HCT116 (cell line): Measurements from ENCODE around the gene PTDSS2. TPM values are rescaled to one million over a fixed set of nuclear protein-coding genes. Genes with fewer than 3 reads are reported as not detected.

Experiments
- ATAC-seq: fragments of 200-7000 bp; cut with Tn5 transposase; 2 replicates; pipeline ENCODE4 v1.9.1; 2020; ENCODE audit warnings: mild to moderate bottlenecking, moderate library complexity
- BruUV-seq: library from RNA; stranded (reverse); fragments of 400-500 nt; replicated peaks from 2 replicates; lab custom pipeline; 2021; lab: Mats Ljungman, UMichigan
- CTCF ChIA-PET: fragments of 300-600 bp; sonication (Branson Sonifier 250); formaldehyde crosslinking; loops from one replicate; lab custom pipeline; 2021; ENCODE audit warnings: antibody characterized with exemption; lab: Charles Lee
- POLR2A ChIA-PET: fragments of 300-600, 350-600 bp; sonication (Branson Sonifier 250); formaldehyde crosslinking; loops from one replicate; lab custom pipeline; 2021; ENCODE audit warnings: antibody characterized with exemption; lab: Charles Lee
- RAD21 ChIA-PET, 2 experiments: fragments of 300-600 bp; sonication (Branson Sonifier 250); formaldehyde crosslinking; loops; one replicate each; lab custom pipeline; 2023; ENCODE audit warnings: low total read pairs in 2 of 2; ENCODE audit not compliant: uncharacterized antibody in 2 of 2, unreplicated experiment in 2 of 2, low non-redundant PET in 1 of 2; lab: Charles Lee
- DNase-seq: peaks from one replicate; pipeline ENCODE4 v3.0.0-alpha.2; 2010; ENCODE audit warnings: low read depth, low spot score
- H2AFZ ChIP-seq: fragments of 200-600 bp; shearing (Covaris generic), sonication (generic); 2 replicates; pipeline ENCODE4 v1.6.1; 2017; ENCODE audit warnings: low read depth, mixed run types, mixed read lengths, antibody characterized with exemption, low read length; ENCODE audit not compliant: poor library complexity, severe bottlenecking
- H3K27ac ChIP-seq: 2 replicates; pipeline ENCODE4 v1.5.1; 2012; ENCODE audit warnings: low read depth, low read length
- H3K27me3 ChIP-seq: fragments of 200-600 bp; sonication (generic); 2 replicates; pipeline ENCODE4 v1.6.1; 2016; ENCODE audit warnings: mixed run types, low read length, mixed read lengths; ENCODE audit not compliant: insufficient read depth
- H3K36me3 ChIP-seq, 2 experiments: fragments of 200-500 bp in 1 of 2; fragments of 200-600 bp in 1 of 2; sonication (Bioruptor generic) in 1 of 2; sonication (generic) in 1 of 2; 2 replicates each; pipeline versions ENCODE4 v1.5.1 to v1.6.1; 2014 to 2016; ENCODE audit warnings: low read length in 2 of 2, inconsistent platforms in 1 of 2, mixed read lengths in 1 of 2, mixed run types in 1 of 2; ENCODE audit not compliant: insufficient read depth in 2 of 2, control insufficient read depth in 1 of 2
- H3K4me1 ChIP-seq, 2 experiments: fragments of 200-600 bp in 1 of 2; sonication (generic) in 1 of 2; 2 replicates each; pipeline versions ENCODE4 v1.5.1 to v1.6.1; 2012 to 2017; ENCODE audit warnings: low read length in 2 of 2, inconsistent platforms in 1 of 2, mild to moderate bottlenecking in 1 of 2, mixed read lengths in 1 of 2, mixed run types in 1 of 2, moderate library complexity in 1 of 2; ENCODE audit not compliant: insufficient read depth in 2 of 2, control insufficient read depth in 1 of 2
- H3K4me2 ChIP-seq: fragments of 200-600 bp; sonication (generic); 2 replicates; pipeline ENCODE4 v1.6.1; 2017; ENCODE audit warnings: mixed run types, low read length, mixed read lengths
- H3K4me3 ChIP-seq, 2 experiments: fragments of 200-600 bp in 1 of 2; sonication (generic) in 1 of 2; replicated peaks in 1 of 2; 2 replicates each; pipeline ENCODE4 v1.5.1; 2011 to 2016; ENCODE audit warnings: low read length in 2 of 2, control low read depth in 1 of 2, low read depth in 1 of 2, mild to moderate bottlenecking in 1 of 2, mixed read lengths in 1 of 2, mixed run types in 1 of 2
- H3K79me2 ChIP-seq: fragments of 200-600 bp; sonication (generic); 2 replicates; pipeline ENCODE4 v1.6.1; 2017; ENCODE audit warnings: mild to moderate bottlenecking, mixed run types, low read length, moderate library complexity, mixed read lengths; ENCODE audit not compliant: insufficient read depth
- H3K9ac ChIP-seq: fragments of 200-600 bp; sonication (generic); 2 replicates; pipeline ENCODE4 v1.6.1; 2016; ENCODE audit warnings: low read length, mixed read lengths
- H3K9me2 ChIP-seq: fragments of 200-600 bp; sonication (generic), shearing (Covaris generic); 2 replicates; pipeline ENCODE4 v1.6.1; 2017; ENCODE audit warnings: mixed run types, mild to moderate bottlenecking, moderate library complexity; ENCODE audit not compliant: insufficient read depth
- H3K9me3 ChIP-seq, 2 experiments: fragments of 200-500 bp in 1 of 2; fragments of 200-600 bp in 1 of 2; sonication (Bioruptor generic) in 1 of 2; sonication (generic) in 1 of 2; 2 replicates each; pipeline ENCODE4 v1.6.1; 2014 to 2017; ENCODE audit warnings: low read length in 2 of 2, mixed read lengths in 2 of 2, inconsistent platforms in 1 of 2, low read depth in 1 of 2, mild to moderate bottlenecking in 1 of 2, mixed run types in 1 of 2, moderate library complexity in 1 of 2; ENCODE audit not compliant: control insufficient read depth in 1 of 2, insufficient read depth in 1 of 2
- H4K20me1 ChIP-seq: fragments of 200-600 bp; sonication (generic), shearing (Covaris generic); 2 replicates; pipeline ENCODE4 v1.6.1; 2017; ENCODE audit warnings: mixed run types, mild to moderate bottlenecking, moderate library complexity; ENCODE audit not compliant: insufficient read depth
- ATF3 ChIP-seq: IDR thresholded peaks from 2 replicates; pipeline ENCODE4 v1.6.1; 2012
- EGR1 ChIP-seq: IDR thresholded peaks from 2 replicates; pipeline ENCODE4 v1.6.1; 2012; ENCODE audit warnings: low read depth
- EZH2phosphoT487 ChIP-seq: fragments of 200-600 bp; IDR thresholded peaks from 2 replicates; pipeline ENCODE4 v1.6.1; 2018; ENCODE audit warnings: antibody characterized with exemption, borderline replicate concordance
- FOSL1 ChIP-seq: IDR thresholded peaks from 2 replicates; pipeline ENCODE4 v1.6.1; 2012; ENCODE audit warnings: low read depth
- JUND ChIP-seq: IDR thresholded peaks from 2 replicates; pipeline ENCODE4 v1.6.1; 2012
- POLR2AphosphoS5 ChIP-seq: IDR thresholded peaks from 2 replicates; pipeline ENCODE4 v1.6.1; 2011; ENCODE audit warnings: mild to moderate bottlenecking, low read depth, low read length, moderate library complexity
- SP1 ChIP-seq: IDR thresholded peaks from 2 replicates; pipeline ENCODE4 v1.6.1; 2012; ENCODE audit warnings: low read depth
- YY1 ChIP-seq: IDR thresholded peaks from 2 replicates; pipeline ENCODE4 v1.6.1; 2011; ENCODE audit warnings: low read length, low read depth, moderate library complexity, mild to moderate bottlenecking; ENCODE audit not compliant: insufficient replicate concordance; ENCODE audit errors: extremely low read depth
- ZBTB33 ChIP-seq: IDR thresholded peaks from 2 replicates; pipeline ENCODE4 v1.6.1; 2011; ENCODE audit warnings: mild to moderate bottlenecking, low read length, moderate library complexity; ENCODE audit not compliant: insufficient replicate concordance; ENCODE audit errors: extremely low read depth
- intact Hi-C: fragments of 100-400 bp; cut with micrococcal nuclease; formaldehyde crosslinking; loops from 2 replicates; pipeline ENCODE4 v1.10.0; 2022
- total RNA-seq: library from RNA; stranded (reverse); gene quantifications from one replicate; pipeline ENCODE4 v1.2.1, GENCODE V29; 2021; ENCODE audit not compliant: unreplicated experiment

Gene PTDSS2
- total RNA-seq, 1 experiment from 2014 or later: 40.1 TPM

GRCh38 chr11:420911-421321 is 29.2 kb upstream of the PTDSS2 start:
- POLR2A ChIA-PET: no interaction called here

GRCh38 chr11:422249-422656 is 27.8 kb upstream of the PTDSS2 start:
- H3K27me3 ChIP-seq: no peaks in the 10 kb centered on the region
- no TSS peak for BruUV-seq
- no peaks in the 10 kb centered on the region for H3K36me3 ChIP-seq
- ChIA-PET CTCF (no interaction called here), POLR2A (no interaction called here), RAD21 (interaction anchor here in 1 of 2 experiments (0.6 kb wide), 1 partner anchor 14 kb away, joined by 4 read pairs; no protein-coding TSS in a partner anchor)
- H3K9ac ChIP-seq: no peak overlapping the region
- no peak overlapping the region for H3K4me3 ChIP-seq
- intact Hi-C loops: no loop called here
- DNase-seq (no peak), ATAC-seq (no peak)
- H3K79me2 ChIP-seq: no peaks in the 10 kb centered on the region
- H3K27ac ChIP-seq: no peak overlapping the region
- no peaks in the 10 kb centered on the region for H3K9me2 ChIP-seq
- TF ChIP-seq YY1: no peak
- no peak for TF ChIP-seq FOSL1
- no peak for TF ChIP-seq ZBTB33
- no peak for TF ChIP-seq EGR1
- TF ChIP-seq POLR2AphosphoS5: no peak
- no peak for TF ChIP-seq JUND
- no peaks in the 10 kb centered on the region for H4K20me1 ChIP-seq
- no peak overlapping the region for H2AFZ ChIP-seq
- H3K4me2 ChIP-seq: no peak overlapping the region
- peaks cover 7 to 8% of the 10 kb centered on the region in 2 experiments; a peak in 3 of 4 replicates for H3K4me1 ChIP-seq
- no peaks in the 10 kb centered on the region for H3K9me3 ChIP-seq

More at GRCh38 chr11:420911-421321, 29.2 kb upstream of the PTDSS2 start:
- Histone ChIP-seq H3K9me2 (no peaks in the 10 kb centered on the region), H3K36me3 (no peaks in the 10 kb centered on the region), H3K4me3 (no peak overlapping the region), H3K79me2 (no peaks in the 10 kb centered on the region; the same call in 1 of the 2 replicates), H3K9ac (no peak overlapping the region), H4K20me1 (no peaks in the 10 kb centered on the region), H2AFZ (no peak overlapping the region), H3K4me1 (peaks cover 11 to 15% of the 10 kb centered on the region in 2 experiments), H3K9me3 (no peaks in the 10 kb centered on the region), H3K27me3 (no peaks in the 10 kb centered on the region), H3K4me2 (no peak overlapping the region), H3K27ac (no peak overlapping the region)
- TF ChIP-seq EZH2phosphoT487: no peak
- TF ChIP-seq ATF3: no peak
- no peak for TF ChIP-seq SP1
- no peak for ATAC-seq
- intact Hi-C loops: no loop called here
- no peak for DNase-seq
- no TSS peak for BruUV-seq
- RAD21 ChIA-PET: no interaction called here
- CTCF ChIA-PET: no interaction called here
